Stimulated activated naive B cell treated with anti-CD40 and anti-IgM and Interleukin-4, amounts not matched to agents 10 μg/mL and 1 μg/mL and 100 μg/mL, for 72 hours (primary cell): Measurements from ENCODE around the gene KCNAB1.
"Not testable (repeated sequence)": the region's sequence is repeated elsewhere in the genome, so short reads cannot be mapped to it uniquely, and the experiment has no call there.

Experiments
- ATAC-seq, 2 donors: fragments of 150-1000 bp; cut with Tn5 transposase; replicated peaks; 2 replicates each; pipeline ENCODE4 v1.10.0; 2021; ENCODE audit warnings: moderate library complexity in 1 of 2
- DNase-seq: peaks from one replicate; pipeline ENCODE4 v3.0.0; 2021
- H3K27ac Mint-ChIP-seq: one replicate; pipeline ENCODE4 v1.8.0; 2022; ENCODE audit warnings: mild to moderate bottlenecking, mixed read lengths
- H3K27me3 Mint-ChIP-seq, 2 donors: one replicate each; pipeline ENCODE4 v1.8.0; 2022; ENCODE audit warnings: mixed read lengths in 2 of 2
- H3K36me3 Mint-ChIP-seq, 2 donors: one replicate each; pipeline ENCODE4 v1.8.0; 2022; ENCODE audit warnings: mixed read lengths in 2 of 2, mild to moderate bottlenecking in 1 of 2
- H3K4me1 Mint-ChIP-seq, 2 donors: one replicate each; pipeline ENCODE4 v1.8.0; 2022; ENCODE audit warnings: mixed read lengths in 2 of 2, mild to moderate bottlenecking in 1 of 2
- H3K4me3 Mint-ChIP-seq, 2 donors: one replicate each; pipeline ENCODE4 v1.8.0; 2022; ENCODE audit warnings: mild to moderate bottlenecking in 2 of 2, mixed read lengths in 2 of 2, moderate library complexity in 1 of 2
- H3K9me3 Mint-ChIP-seq, 2 donors: one replicate each; pipeline ENCODE4 v1.8.0; 2022; ENCODE audit warnings: mixed read lengths in 2 of 2, mild to moderate bottlenecking in 1 of 2

KCNAB1 gene

DNA sequence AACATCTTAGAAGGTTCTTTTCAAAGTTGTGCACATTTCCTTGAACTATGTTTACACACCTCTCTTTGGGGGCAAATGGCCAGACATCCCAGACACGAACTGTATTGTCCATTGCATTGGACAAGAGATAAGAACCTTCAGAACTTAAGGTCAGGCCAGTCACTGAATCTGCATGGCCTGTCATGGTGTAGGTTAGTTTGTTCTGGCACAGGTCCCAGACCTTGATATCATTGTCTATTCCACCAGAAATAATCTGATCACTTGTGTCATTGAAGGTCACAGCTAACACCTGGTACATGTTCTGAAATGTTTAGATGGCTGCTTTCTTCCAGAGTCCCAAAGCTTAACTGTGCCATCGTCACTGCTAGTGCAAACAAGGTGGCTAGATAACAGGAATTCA, 55.7 kb downstream of the KCNAB1 start:
- no peak overlapping the region for H3K4me3 Mint-ChIP-seq
- H3K27ac Mint-ChIP-seq: no peak overlapping the region
- H3K9me3 Mint-ChIP-seq: no peaks in the 10 kb centered on the region
- H3K27me3 Mint-ChIP-seq: peaks cover 0 to 7% of the 10 kb centered on the region in 2 donors
- H3K4me1 Mint-ChIP-seq: no peaks in the 10 kb centered on the region
- H3K36me3 Mint-ChIP-seq: no peaks in the 10 kb centered on the region
- no peak for DNase-seq
- ATAC-seq: no peak

DNA sequence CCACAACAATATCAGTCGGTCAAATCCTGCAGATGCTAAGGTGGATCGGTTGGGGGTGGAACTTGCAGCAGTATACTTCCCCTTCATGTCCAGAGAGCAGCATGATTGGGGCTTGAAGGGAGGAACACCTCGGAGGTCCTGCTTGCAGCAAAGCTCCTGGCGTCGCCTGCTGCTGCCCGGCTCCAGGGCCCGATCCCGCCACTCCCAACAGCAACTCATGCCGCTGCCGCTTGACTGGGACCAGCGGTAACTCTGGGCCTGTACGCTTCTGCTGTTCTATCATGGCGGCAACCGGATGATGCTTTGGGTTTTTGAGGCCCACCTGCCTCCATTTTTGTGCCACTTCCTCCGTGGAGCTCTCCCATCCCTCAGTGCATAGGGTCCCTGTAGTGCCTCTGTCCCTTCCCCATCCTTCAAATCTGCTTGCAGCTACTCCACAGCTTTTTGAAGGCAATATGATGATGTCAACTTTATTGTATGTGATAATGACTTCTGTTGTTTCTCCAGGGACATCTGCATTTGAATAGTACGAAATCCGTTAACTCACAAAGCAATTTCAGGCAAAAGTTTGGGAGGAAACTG, 56.3 kb downstream of the KCNAB1 start:
- no peak for DNase-seq
- Mint-ChIP-seq H3K4me3 (no peak overlapping the region), H3K27ac (no peak overlapping the region), H3K27me3 (peaks cover 0 to 1% of the 10 kb centered on the region in 2 donors), H3K9me3 (no peaks in the 10 kb centered on the region), H3K36me3 (no peaks in the 10 kb centered on the region), H3K4me1 (no peaks in the 10 kb centered on the region)
- ATAC-seq: no peak

DNA sequence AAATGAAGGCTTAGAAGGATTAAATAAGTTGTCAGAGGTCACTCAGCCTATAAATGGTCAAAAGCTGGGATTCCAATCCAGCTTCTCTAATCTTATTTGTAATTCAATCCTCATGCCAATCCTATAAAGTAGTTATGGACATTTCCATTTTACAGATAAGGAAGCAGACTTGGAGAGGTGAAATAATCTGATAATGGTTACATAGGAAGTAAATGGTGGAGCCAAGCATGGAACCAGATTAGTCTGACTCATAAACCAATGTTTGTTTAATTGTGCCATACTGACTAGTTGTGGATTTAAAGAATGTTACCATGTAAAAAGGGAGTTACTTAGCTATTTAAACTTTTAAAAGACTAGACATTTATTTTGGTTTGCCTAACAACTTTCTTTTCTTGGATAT, 59.7 kb downstream of the KCNAB1 start:
- Mint-ChIP-seq H3K27me3 (peaks cover 0 to 5% of the 10 kb centered on the region in 2 donors), H3K4me3 (no peak overlapping the region), H3K4me1 (no peaks in the 10 kb centered on the region), H3K9me3 (no peaks in the 10 kb centered on the region), H3K36me3 (no peaks in the 10 kb centered on the region), H3K27ac (no peak overlapping the region)
- DNase-seq (no peak), ATAC-seq (no peak)

DNA sequence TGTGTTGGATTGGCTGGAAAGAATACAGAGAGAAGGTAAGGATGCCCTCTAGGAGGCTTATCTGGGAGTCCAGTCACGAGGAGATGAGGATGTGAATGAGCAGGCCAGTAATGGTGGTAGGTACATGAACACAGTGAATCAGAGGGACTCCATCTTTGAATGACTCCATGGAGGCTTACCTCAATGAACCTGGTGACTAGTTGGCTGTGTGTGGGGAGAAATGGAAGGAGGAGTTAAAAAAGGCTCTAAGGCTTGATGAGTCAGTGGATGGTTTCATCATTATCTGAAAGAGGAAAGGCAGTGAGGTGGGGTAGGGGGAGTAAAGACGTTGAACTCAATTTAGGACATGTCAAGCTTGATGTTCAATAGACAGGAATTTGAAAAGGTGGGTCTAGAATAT, 61.1 kb downstream of the KCNAB1 start:
- Mint-ChIP-seq H3K27me3 (peaks cover 0 to 5% of the 10 kb centered on the region in 2 donors), H3K9me3 (no peaks in the 10 kb centered on the region), H3K36me3 (no peaks in the 10 kb centered on the region), H3K4me1 (no peaks in the 10 kb centered on the region), H3K4me3 (no peak overlapping the region), H3K27ac (no peak overlapping the region)
- DNase-seq: no peak
- no peak for ATAC-seq

DNA sequence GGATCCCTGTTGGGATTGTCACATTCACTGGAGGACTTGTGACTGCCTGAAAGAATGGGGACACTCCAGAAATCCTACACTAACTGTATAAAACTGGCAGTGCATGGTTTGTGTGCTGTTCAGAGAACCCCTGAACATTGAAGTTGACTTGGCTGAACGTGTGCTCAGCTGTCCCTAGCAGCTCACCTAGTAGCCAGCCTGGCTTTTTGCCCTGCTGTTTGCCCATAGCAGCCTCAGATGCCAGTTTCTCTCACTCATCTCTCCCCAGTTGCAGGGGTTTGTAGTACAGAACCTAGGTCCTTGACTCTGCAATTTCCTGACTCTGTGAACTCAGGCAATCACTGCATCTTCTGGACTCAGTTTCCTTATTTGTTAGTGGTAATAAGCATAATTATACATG, 63.0 kb downstream of the KCNAB1 start:
- Mint-ChIP-seq H3K4me1 (no peaks in the 10 kb centered on the region), H3K36me3 (no peaks in the 10 kb centered on the region), H3K27ac (no peak overlapping the region), H3K9me3 (peaks cover 0 to 2% of the 10 kb centered on the region in 2 donors), H3K4me3 (no peak overlapping the region), H3K27me3 (peaks cover 5 to 7% of the 10 kb centered on the region in 2 donors)
- ATAC-seq: no peak
- DNase-seq: no peak

DNA sequence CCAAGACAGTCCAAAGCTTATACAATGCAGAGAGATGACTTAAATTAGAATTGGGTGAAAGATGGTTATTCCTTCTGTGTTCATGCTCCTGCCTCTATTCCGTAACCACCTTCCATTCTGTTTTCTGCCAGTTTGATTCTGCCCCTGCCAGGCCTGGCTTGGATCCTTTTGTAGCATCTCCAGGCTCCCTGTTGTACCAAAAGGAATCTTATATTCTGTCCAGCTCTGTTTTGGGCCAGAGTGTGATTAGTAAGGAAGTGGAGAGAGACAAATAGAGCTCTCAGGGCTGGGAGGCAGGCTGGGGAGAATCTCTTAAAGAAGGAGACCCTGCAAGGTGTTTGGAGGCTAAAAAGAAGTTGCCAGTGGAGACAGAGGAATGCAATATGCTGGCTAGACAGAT, 63.8 kb downstream of the KCNAB1 start:
- Mint-ChIP-seq H3K27me3 (peaks cover 5 to 7% of the 10 kb centered on the region in 2 donors), H3K36me3 (no peaks in the 10 kb centered on the region), H3K4me3 (no peak overlapping the region), H3K4me1 (no peaks in the 10 kb centered on the region), H3K9me3 (peaks cover 0 to 2% of the 10 kb centered on the region in 2 donors), H3K27ac (no peak overlapping the region)
- DNase-seq (no peak), ATAC-seq (no peak)

DNA sequence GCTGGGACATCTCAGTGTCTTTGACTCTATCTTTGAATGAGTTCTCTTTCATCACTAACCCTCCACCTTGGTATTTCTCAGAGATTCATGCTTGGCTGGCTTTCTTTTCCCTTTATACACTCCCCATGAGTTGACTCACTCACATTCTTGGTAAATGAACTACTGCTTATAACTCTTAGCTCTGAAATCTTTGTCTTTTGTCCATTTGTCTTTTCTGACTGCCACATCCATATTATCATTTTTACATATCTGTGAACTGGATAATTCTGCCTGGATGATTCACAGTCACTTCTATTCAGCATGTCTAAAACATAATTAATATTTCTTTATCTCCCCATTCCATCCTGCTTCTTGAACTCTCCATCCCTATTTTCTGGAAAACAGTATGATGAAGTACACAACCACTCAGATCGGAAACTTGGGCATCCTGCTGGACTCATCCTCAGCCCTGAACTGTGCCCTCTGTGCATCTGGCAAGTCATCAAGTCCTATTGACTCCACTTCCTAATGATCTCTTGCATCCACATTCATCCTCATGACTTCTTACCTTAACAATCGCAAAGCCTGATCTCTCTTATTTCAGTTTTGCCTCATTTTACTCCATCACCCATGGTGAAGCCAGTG, 66.9 kb downstream of the KCNAB1 start:
- no peak for DNase-seq
- Mint-ChIP-seq H3K27ac (no peak overlapping the region), H3K4me1 (no peaks in the 10 kb centered on the region), H3K9me3 (peaks cover 0 to 2% of the 10 kb centered on the region in 2 donors), H3K27me3 (peaks cover 5 to 7% of the 10 kb centered on the region in 2 donors), H3K36me3 (no peaks in the 10 kb centered on the region), H3K4me3 (no peak overlapping the region)
- no peak for ATAC-seq

DNA sequence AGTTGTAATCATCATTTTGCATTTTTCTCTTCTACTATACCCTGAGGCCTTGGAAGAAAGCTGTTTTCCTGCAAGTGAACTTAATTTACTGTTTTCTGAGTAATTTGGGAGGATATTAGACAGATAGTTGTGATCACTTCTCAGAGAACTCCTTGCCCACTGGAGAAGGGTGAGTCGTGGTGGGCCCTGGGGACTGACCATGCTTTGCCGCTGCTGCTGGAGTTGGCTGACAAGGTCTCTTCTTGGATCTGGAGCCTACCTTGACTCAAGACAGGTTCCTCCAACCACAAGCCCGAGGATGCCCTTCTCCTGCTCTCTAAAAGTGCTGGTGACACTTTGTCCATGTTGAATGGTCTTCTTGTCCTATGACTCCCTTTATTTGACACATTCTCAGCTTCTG, 68.4 kb downstream of the KCNAB1 start:
- Mint-ChIP-seq H3K9me3 (peaks cover 3 to 4% of the 10 kb centered on the region in 2 donors), H3K27me3 (peaks cover 0 to 7% of the 10 kb centered on the region in 2 donors), H3K27ac (no peak overlapping the region), H3K4me3 (no peak overlapping the region), H3K36me3 (no peaks in the 10 kb centered on the region), H3K4me1 (no peaks in the 10 kb centered on the region)
- no peak for ATAC-seq
- DNase-seq: no peak

DNA sequence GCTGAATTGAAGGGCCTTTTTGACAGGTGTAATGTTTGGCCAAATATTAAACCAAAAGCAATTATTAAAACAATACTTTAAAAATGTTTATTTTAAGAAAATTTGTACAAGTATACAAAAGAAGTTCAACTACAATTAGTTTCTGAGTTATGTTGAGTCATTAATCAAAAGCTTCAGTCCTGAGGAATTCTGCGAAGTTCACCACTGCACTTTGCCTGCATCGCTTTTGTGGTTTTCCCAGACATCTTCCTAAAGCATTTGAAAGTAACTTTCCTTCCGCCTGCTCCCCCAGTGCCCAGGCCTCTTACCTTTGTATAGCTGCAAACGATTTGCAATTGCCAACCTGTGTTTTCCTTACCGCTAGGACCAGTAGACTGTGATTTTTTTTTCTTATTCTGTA, 69.5 kb downstream of the KCNAB1 start:
- no peaks in the 10 kb centered on the region for H3K4me1 Mint-ChIP-seq
- ATAC-seq (no peak), DNase-seq (no peak)
- H3K4me3 Mint-ChIP-seq: no peak overlapping the region
- no peak overlapping the region for H3K27ac Mint-ChIP-seq
- H3K9me3 Mint-ChIP-seq: peaks cover 3 to 4% of the 10 kb centered on the region in 2 donors
- peaks cover 0 to 7% of the 10 kb centered on the region in 2 donors for H3K27me3 Mint-ChIP-seq
- H3K36me3 Mint-ChIP-seq: no peaks in the 10 kb centered on the region

DNA sequence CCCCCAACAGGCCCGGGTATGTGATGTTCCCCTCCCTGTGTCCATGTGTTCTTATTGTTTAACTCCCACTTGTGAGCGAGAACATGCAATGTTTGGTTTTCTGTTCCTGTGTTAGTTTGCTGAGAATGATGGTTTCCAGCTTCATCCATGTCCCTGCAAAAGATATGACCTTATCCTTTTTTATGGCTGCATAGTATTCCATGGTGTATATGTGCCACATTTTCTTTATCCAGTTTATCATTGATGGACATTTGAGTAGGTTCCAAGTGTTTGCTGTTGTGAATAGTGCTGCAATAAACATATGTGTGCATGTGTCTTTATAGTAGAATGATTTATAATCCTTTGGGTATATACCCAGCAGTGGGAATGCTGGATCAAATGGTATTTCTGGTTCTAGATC, 74.6 kb downstream of the KCNAB1 start:
- H3K4me3 Mint-ChIP-seq, H3K36me3 Mint-ChIP-seq, H3K9me3 Mint-ChIP-seq, DNase-seq, ATAC-seq, H3K27ac Mint-ChIP-seq, H3K4me1 Mint-ChIP-seq: not testable (repeated sequence)
- peaks cover 13 to 22% of the 10 kb centered on the region in 2 donors for H3K27me3 Mint-ChIP-seq

DNA sequence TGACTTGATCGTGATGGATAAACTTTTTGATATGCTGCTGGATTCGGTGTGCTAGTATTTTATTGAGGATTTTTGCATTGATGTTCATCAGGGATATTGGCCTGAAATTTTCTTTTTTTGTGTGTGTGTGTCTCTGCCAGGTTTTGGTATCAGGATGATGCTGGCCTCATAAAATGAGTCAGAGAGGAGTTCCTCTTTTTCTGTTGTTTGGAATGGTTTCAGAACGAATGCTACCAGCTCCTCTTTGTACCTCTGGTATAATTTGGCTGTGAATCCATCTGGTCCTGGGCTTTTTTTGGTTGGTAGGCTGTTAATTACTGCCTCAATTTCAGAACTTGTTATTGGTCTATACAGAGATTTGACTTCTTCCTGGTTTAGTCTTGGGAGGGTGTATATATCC, 76.8 kb downstream of the KCNAB1 start:
- H3K4me1 Mint-ChIP-seq, H3K9me3 Mint-ChIP-seq, DNase-seq, ATAC-seq, H3K27ac Mint-ChIP-seq, H3K36me3 Mint-ChIP-seq, H3K4me3 Mint-ChIP-seq: not testable (repeated sequence)
- peaks cover 20 to 37% of the 10 kb centered on the region in 2 donors for H3K27me3 Mint-ChIP-seq

DNA sequence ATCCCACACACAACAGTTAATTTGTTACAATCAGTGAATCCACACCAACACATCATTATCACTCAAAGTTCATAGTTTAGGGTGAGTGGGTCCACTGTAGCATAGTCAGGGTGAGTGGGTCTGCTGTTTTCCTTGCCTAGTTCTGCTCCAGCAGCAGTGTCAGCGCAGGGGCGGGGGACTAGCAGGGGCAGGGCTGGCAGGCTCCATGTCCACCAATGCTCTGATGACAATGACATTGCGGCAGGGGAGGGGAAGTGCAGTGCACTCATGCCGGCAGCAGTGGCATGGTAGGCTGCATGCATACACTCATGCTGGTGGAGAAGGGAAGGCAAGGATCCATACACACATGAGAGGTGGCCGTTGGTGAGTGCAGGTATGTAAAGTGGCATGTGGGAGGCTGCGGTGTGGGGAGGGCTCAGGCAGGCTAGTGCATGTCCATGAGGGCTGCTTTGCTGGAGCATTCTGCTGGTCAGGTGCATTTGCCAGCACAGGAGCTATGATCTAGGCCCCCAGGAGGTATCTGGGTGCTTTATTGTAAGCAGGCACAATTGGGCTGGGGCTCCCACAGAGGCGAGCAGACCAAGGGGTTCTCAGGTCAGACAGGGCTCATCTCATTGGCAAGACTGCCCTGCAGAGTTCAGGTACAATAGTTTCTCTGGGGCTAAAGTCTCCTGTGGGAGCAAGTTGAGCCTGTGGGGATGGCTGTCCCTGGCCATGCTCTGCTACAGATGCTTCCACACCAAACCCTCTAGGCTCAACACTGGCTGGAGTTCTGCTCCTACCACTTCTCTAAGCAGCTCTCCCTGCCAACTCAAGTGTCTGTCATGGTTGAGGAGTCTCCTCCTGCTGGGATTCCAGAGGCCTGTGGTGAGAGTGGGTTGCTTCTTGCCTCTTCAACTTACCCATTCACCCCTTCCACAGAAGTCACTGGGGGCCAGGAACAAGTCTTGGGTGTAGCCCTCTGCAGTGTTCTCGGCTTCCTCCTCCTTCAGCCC, 81.3 kb downstream of the KCNAB1 start:
- Mint-ChIP-seq H3K9me3 (peaks cover 0 to 4% of the 10 kb centered on the region in 2 donors), H3K4me1 (peaks cover 0 to 5% of the 10 kb centered on the region in 2 donors), H3K4me3 (no peak overlapping the region), H3K27ac (no peak overlapping the region), H3K27me3 (peaks cover 23 to 38% of the 10 kb centered on the region in 2 donors), H3K36me3 (no peaks in the 10 kb centered on the region)
- ATAC-seq: no peak
- DNase-seq: no peak

DNA sequence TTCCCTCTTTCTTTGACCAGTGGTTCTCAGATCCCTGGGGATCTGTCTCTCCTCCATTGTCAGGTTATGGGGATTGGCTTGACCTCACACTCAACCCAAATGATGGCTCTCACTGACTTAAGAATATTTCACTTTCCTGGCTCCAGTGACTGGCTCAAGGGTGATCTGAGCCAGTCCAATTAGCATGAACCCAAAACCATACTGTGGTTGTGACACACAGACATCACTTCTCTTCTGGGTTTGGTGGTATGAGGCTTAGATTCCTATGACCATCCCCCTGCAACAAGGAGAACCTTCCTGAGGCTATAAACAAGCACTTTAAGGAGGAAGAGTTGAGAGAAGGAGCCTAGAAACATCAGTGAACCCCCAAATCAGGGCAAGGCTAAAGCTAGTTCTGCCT, 85.8 kb downstream of the KCNAB1 start:
- Mint-ChIP-seq H3K4me3 (no peak overlapping the region), H3K27me3 (peaks cover 13 to 14% of the 10 kb centered on the region in 2 donors), H3K9me3 (peaks cover 0 to 1% of the 10 kb centered on the region in 2 donors), H3K27ac (no peak overlapping the region), H3K4me1 (no peaks in the 10 kb centered on the region), H3K36me3 (no peaks in the 10 kb centered on the region)
- no peak for DNase-seq
- no peak for ATAC-seq

DNA sequence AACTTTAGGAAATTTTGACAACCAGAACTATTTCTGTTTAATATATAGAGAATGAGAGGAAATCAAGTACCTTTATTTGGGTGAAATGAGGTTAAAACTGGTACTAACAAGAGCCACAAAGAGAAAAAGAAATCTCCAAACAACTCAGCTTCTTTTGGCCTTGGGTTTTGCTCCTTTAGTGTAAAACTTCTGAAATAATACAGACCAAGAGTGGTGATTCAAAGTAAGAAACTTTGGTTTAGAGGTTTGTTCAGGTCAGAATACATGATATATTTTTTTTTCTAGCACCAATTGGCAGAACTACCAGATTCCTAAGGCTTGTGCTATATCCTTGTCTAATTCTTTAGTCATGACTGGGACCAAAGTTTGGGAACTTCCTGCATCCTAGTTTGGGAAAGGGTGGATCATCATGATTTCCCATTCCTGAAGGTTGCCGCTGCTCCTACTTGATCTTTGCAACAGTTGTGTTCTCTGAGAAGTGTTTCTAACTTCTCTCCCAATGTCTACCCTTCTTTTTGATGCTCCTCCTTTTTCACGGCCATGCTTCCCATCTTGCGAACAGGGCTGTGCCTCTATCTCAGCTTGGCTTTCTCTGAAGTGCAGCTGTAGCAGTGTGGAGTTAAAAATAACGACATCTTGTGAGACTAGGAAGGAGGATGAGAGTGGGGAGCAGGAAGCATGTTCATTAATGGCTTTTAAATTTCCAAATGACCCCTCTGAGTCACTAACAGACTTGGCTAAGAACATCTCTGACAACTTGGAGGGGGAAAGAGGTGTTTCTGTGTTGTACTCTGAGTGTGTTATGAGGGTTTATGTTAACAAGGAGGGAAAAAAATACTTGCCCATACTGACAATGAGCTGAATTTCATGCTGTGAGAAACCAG, 87.7 kb downstream of the KCNAB1 start:
- peaks cover 15% of the 10 kb centered on the region in 2 donors for H3K27me3 Mint-ChIP-seq
- H3K36me3 Mint-ChIP-seq: no peaks in the 10 kb centered on the region
- ATAC-seq (no peak), DNase-seq (no peak)
- no peak overlapping the region for H3K4me3 Mint-ChIP-seq
- H3K9me3 Mint-ChIP-seq: no peaks in the 10 kb centered on the region
- no peaks in the 10 kb centered on the region for H3K4me1 Mint-ChIP-seq
- H3K27ac Mint-ChIP-seq: no peak overlapping the region
